ENCODE data around the gene ODF4. TPM values are rescaled to one million over a fixed set of nuclear protein-coding genes. Genes with fewer than 3 reads are reported as not detected.

ODF4 gene
- total RNA-seq, 1 experiment from 2014 or later, result not detected

GRCh38 chr17:8315764-8316217 lies 23.8 kb upstream of the ODF4 start:
- Histone ChIP-seq H3K4me3 (ENCODE audit: low read depth, low read length, poor library complexity, severe bottlenecking) (peak overlapping the region; percentile 8), H3K9me3 (ENCODE audit: low read depth, low read length, poor library complexity, severe bottlenecking) (no peaks in the 10 kb centered on the region), H3K27me3 (replicated peaks; ENCODE audit: insufficient read depth, low read depth, low read length, poor library complexity) (peaks cover 37% of the 10 kb centered on the region), H3K36me3 (ENCODE audit: insufficient read depth, low read length, poor library complexity, severe bottlenecking) (no peaks in the 10 kb centered on the region), H3K4me1 (ENCODE audit: insufficient read depth, low read length, poor library complexity, severe bottlenecking) (no peaks in the 10 kb centered on the region), H3K27ac (ENCODE audit: low read depth, low read length, poor library complexity, severe bottlenecking) (no peak overlapping the region)
- ChIA-PET POLR2A (ENCODE audit: low non-redundant PET) (no interaction called here), CTCF (no interaction called here)
- no peak for TF ChIP-seq EZH2 (IDR thresholded peaks at IDR 0.05; ENCODE audit: borderline replicate concordance, low read depth, low read length, poor library complexity, severe bottlenecking)
- TF ChIP-seq, protein P1, sequence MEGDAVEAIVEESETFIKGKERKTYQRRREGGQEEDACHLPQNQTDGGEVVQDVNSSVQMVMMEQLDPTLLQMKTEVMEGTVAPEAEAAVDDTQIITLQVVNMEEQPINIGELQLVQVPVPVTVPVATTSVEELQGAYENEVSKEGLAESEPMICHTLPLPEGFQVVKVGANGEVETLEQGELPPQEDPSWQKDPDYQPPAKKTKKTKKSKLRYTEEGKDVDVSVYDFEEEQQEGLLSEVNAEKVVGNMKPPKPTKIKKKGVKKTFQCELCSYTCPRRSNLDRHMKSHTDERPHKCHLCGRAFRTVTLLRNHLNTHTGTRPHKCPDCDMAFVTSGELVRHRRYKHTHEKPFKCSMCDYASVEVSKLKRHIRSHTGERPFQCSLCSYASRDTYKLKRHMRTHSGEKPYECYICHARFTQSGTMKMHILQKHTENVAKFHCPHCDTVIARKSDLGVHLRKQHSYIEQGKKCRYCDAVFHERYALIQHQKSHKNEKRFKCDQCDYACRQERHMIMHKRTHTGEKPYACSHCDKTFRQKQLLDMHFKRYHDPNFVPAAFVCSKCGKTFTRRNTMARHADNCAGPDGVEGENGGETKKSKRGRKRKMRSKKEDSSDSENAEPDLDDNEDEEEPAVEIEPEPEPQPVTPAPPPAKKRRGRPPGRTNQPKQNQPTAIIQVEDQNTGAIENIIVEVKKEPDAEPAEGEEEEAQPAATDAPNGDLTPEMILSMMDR (conservative IDR thresholded peaks at IDR 0.05; ENCODE audit: low read depth, low read length), result no peak
- no peak for DNase-seq (ENCODE audit: low spot score)
- intact Hi-C loops (cut with micrococcal nuclease; ENCODE audit: unreplicated experiment), result no loop called here
- BruUV-seq (replicated peaks), result no TSS peak

DNA sequence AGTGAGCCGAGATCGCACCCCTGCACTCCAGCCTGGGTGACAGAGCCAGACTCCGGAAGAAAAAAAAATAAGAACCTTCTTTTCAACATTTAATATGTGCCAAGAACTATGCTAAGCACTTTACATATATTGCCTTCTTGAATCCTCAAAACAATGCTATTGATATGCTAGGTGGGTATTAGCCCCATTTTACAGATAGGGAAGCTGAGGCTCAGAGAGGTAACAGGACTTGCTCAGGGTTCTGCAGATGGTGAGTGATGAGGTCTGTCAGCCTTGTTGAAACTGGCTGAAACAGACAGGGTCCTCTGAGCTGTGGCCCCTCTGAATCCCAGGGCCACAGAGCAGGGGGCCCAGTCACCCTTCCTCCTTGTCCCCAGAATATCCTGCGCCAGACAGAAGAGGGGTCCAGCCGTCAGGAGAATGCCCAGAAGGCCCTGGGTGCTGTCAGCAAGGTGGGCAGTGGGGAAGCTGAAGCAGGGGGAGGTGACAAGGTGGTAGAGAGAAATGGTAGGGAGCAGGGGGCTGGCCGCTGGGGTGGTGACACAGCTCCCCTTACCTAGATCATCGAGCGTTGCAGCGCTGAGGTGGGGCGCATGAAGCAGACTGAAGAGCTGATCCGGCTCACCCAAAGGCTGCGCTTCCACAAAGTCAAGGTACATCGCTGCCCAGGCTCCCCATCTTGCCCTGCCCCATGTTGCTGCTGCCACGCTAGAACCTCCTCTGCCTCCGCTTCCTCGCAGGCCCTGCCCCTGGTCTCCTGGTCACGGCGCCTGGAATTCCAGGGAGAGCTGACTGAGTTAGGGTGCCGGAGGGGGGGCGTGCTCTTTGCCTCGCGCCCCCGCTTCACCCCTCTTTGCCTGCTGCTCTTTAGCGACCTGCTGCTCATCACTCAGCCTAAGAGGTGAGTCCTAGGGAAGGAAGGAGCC lies 21.4 kb upstream of the ODF4 start:
- DNase-seq (ENCODE audit: low spot score), result no peak
- Histone ChIP-seq H3K27ac (ENCODE audit: low read depth, low read length, poor library complexity, severe bottlenecking) (no peak overlapping the region), H3K36me3 (ENCODE audit: insufficient read depth, low read length, poor library complexity, severe bottlenecking) (no peaks in the 10 kb centered on the region), H3K4me1 (ENCODE audit: insufficient read depth, low read length, poor library complexity, severe bottlenecking) (no peaks in the 10 kb centered on the region), H3K27me3 (replicated peaks; ENCODE audit: insufficient read depth, low read depth, low read length, poor library complexity) (peaks cover 30% of the 10 kb centered on the region), H3K4me3 (ENCODE audit: low read depth, low read length, poor library complexity, severe bottlenecking) (no peak overlapping the region), H3K9me3 (ENCODE audit: low read depth, low read length, poor library complexity, severe bottlenecking) (no peaks in the 10 kb centered on the region)
- intact Hi-C loops (cut with micrococcal nuclease; ENCODE audit: unreplicated experiment), result no loop called here
- TF ChIP-seq, protein P1 (conservative IDR thresholded peaks at IDR 0.05; ENCODE audit: low read depth, low read length), result no peak
- no peak for TF ChIP-seq EZH2 (IDR thresholded peaks at IDR 0.05; ENCODE audit: borderline replicate concordance, low read depth, low read length, poor library complexity, severe bottlenecking)
- no TSS peak for BruUV-seq (replicated peaks)
- CTCF ChIA-PET, result no interaction called here
- POLR2A ChIA-PET (ENCODE audit: low non-redundant PET), result no interaction called here

DNA sequence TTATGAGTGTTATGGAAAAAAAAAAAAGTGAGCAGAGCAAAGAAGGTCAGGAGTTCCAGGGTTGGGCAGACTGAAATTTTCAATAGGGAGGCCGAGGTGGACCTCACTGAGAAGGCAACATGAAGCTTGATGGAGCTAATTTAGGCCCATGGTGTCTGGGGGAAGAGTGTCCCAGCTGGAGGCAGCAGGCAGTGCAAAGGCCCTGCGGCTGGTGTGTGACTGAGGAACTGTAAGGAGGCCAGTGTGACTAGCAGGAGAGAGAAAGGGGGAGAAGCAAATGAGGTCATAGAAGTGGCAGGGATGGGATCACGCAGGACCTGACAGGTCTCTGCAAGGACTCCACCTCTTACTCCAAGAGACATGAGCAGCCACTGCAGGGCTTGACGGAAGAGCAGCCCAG lies 19.4 kb upstream of the ODF4 start:
- Histone ChIP-seq H3K27me3 (replicated peaks; ENCODE audit: insufficient read depth, low read depth, low read length, poor library complexity) (peaks cover 13% of the 10 kb centered on the region), H3K36me3 (ENCODE audit: insufficient read depth, low read length, poor library complexity, severe bottlenecking) (no peaks in the 10 kb centered on the region), H3K4me3 (ENCODE audit: low read depth, low read length, poor library complexity, severe bottlenecking) (no peak overlapping the region), H3K9me3 (ENCODE audit: low read depth, low read length, poor library complexity, severe bottlenecking) (no peaks in the 10 kb centered on the region), H3K27ac (ENCODE audit: low read depth, low read length, poor library complexity, severe bottlenecking) (no peak overlapping the region), H3K4me1 (ENCODE audit: insufficient read depth, low read length, poor library complexity, severe bottlenecking) (no peaks in the 10 kb centered on the region)
- intact Hi-C loops (cut with micrococcal nuclease; ENCODE audit: unreplicated experiment), result no loop called here
- CTCF ChIA-PET, result no interaction called here
- POLR2A ChIA-PET (ENCODE audit: low non-redundant PET), result no interaction called here
- TF ChIP-seq, protein P1 (conservative IDR thresholded peaks at IDR 0.05; ENCODE audit: low read depth, low read length), result no peak
- no peak for TF ChIP-seq EZH2 (IDR thresholded peaks at IDR 0.05; ENCODE audit: borderline replicate concordance, low read depth, low read length, poor library complexity, severe bottlenecking)
- BruUV-seq (replicated peaks), result no TSS peak
- no peak for DNase-seq (ENCODE audit: low spot score)
